Mesenchymal stem cell (in vitro differentiated cells and primary cell): ENCODE data around the gene TMEM91.

ENCODE experiments used
- DNase-seq: peaks from one replicate; pipeline ENCODE4 v3.0.0-alpha.2; 2013
- H2AFZ ChIP-seq: one replicate; pipeline ENCODE4 v1.6.1; 2013; ENCODE audit warnings: low read depth, mild to moderate bottlenecking, control low read depth, inconsistent platforms, low read length, moderate library complexity
- H2AK5ac ChIP-seq: 2 replicates; pipeline ENCODE4 v1.6.1; 2013; ENCODE audit warnings: low read length, moderate library complexity, mild to moderate bottlenecking, inconsistent platforms; ENCODE audit not compliant: severe bottlenecking
- H2BK120ac ChIP-seq: one replicate; pipeline ENCODE4 v1.6.1; 2013; ENCODE audit warnings: low read depth, mild to moderate bottlenecking, inconsistent platforms, low read length, moderate library complexity
- H2BK12ac ChIP-seq, 2 experiments: one replicate each; pipeline ENCODE4 v1.6.1; 2013; ENCODE audit warnings: inconsistent platforms in 2 of 2, low read length in 2 of 2, mild to moderate bottlenecking in 2 of 2, moderate library complexity in 2 of 2, control low read depth in 1 of 2
- H2BK15ac ChIP-seq: one replicate; pipeline ENCODE4 v1.6.1; 2013; ENCODE audit warnings: mild to moderate bottlenecking, low read depth, inconsistent platforms; ENCODE audit not compliant: poor library complexity, severe bottlenecking
- H2BK5ac ChIP-seq: 2 replicates; pipeline ENCODE4 v1.6.1; 2013; ENCODE audit warnings: low read depth, mild to moderate bottlenecking, low read length, control low read depth, inconsistent platforms; ENCODE audit not compliant: poor library complexity, severe bottlenecking
- H3K14ac ChIP-seq, 2 experiments: one replicate each; pipeline ENCODE4 v1.6.1; 2013; ENCODE audit warnings: inconsistent platforms in 2 of 2, low read length in 2 of 2, control low read depth in 1 of 2, mild to moderate bottlenecking in 1 of 2, moderate library complexity in 1 of 2
- H3K18ac ChIP-seq, 2 experiments: one replicate each; pipeline ENCODE4 v1.6.1; 2013; ENCODE audit warnings: inconsistent platforms in 2 of 2, low read length in 2 of 2, control low read depth in 1 of 2, low read depth in 1 of 2, mild to moderate bottlenecking in 1 of 2
- H3K23ac ChIP-seq, 2 experiments: one replicate each; pipeline ENCODE4 v1.6.1; 2013; ENCODE audit warnings: inconsistent platforms in 2 of 2, low read length in 2 of 2, mild to moderate bottlenecking in 2 of 2, moderate library complexity in 2 of 2, control low read depth in 1 of 2
- H3K27ac ChIP-seq: 2 replicates; pipeline ENCODE4 v1.5.1; 2013; ENCODE audit warnings: mild to moderate bottlenecking, moderate library complexity, low read length, control low read depth, inconsistent platforms; ENCODE audit not compliant: poor library complexity, severe bottlenecking
- H3K27me3 ChIP-seq, 2 experiments: 2 replicates each; pipeline versions ENCODE4 v1.6.1 to v1.7.0; 2013; ENCODE audit warnings: low read length in 2 of 2, mild to moderate bottlenecking in 2 of 2, moderate library complexity in 2 of 2, control low read depth in 1 of 2, inconsistent platforms in 1 of 2; ENCODE audit not compliant: control insufficient read depth in 1 of 2, insufficient read depth in 1 of 2
- H3K36me3 ChIP-seq, 2 experiments: 2 replicates each; pipeline versions ENCODE4 v1.6.1 to v1.7.0; 2013; ENCODE audit warnings: low read length in 2 of 2, control low read depth in 1 of 2, inconsistent platforms in 1 of 2, low read depth in 1 of 2, mild to moderate bottlenecking in 1 of 2; ENCODE audit not compliant: insufficient read depth in 2 of 2, control insufficient read depth in 1 of 2
- H3K4ac ChIP-seq, 2 experiments: one replicate each; pipeline ENCODE4 v1.6.1; 2013; ENCODE audit warnings: inconsistent platforms in 2 of 2, low read length in 2 of 2, mild to moderate bottlenecking in 2 of 2, moderate library complexity in 2 of 2, control low read depth in 1 of 2, low read depth in 1 of 2
- H3K4me1 ChIP-seq: 2 replicates; pipeline ENCODE4 v1.6.1; 2013; ENCODE audit warnings: low read depth, low read length, control low read depth; ENCODE audit not compliant: control insufficient read depth, insufficient read depth
- H3K4me2 ChIP-seq: 2 replicates; pipeline ENCODE4 v1.6.1; 2013; ENCODE audit warnings: low read length, mild to moderate bottlenecking, inconsistent platforms; ENCODE audit not compliant: poor library complexity, severe bottlenecking
- H3K4me3 ChIP-seq, 2 experiments: 2 replicates each; pipeline versions ENCODE4 v1.5.1 to v1.7.0; 2013; ENCODE audit warnings: low read length in 2 of 2, mild to moderate bottlenecking in 2 of 2, control low read depth in 1 of 2, low read depth in 1 of 2; ENCODE audit not compliant: insufficient read depth in 1 of 2
- H3K79me1 ChIP-seq: replicated peaks from 2 replicates; pipeline ENCODE4 v1.6.1; 2013; ENCODE audit warnings: mild to moderate bottlenecking, control low read depth, low read length, inconsistent platforms; ENCODE audit not compliant: poor library complexity, severe bottlenecking
- H3K9ac ChIP-seq: 2 replicates; pipeline ENCODE4 v1.7.0; 2013; ENCODE audit warnings: mild to moderate bottlenecking, low read length, moderate library complexity
- H3K9me3 ChIP-seq: 2 replicates; pipeline ENCODE4 v1.7.0; 2013; ENCODE audit warnings: mild to moderate bottlenecking, low read length; ENCODE audit not compliant: control insufficient read depth
- H4K8ac ChIP-seq: one replicate; pipeline ENCODE4 v1.6.1; 2013; ENCODE audit warnings: inconsistent platforms, mild to moderate bottlenecking, low read length, moderate library complexity
- H4K91ac ChIP-seq: one replicate; pipeline ENCODE4 v1.6.1; 2013; ENCODE audit warnings: mild to moderate bottlenecking, low read length, inconsistent platforms
- WGBS: methylation state at CpG from one replicate; pipeline ENCODE4 v1.1.7; 2013; ENCODE audit warnings: mixed read lengths; 5-methylcytosine and 5-hydroxymethylcytosine counted together

The TMEM91 gene

GRCh38 chr19:41428481-41428859 is 52.1 kb downstream of the TMEM91 start:
- H2AFZ ChIP-seq: no peak overlapping the region
- 81% methylated on average over 1 of the region's 1 CpG for WGBS

GRCh38 chr19:41430922-41431321 is 54.6 kb downstream of the TMEM91 start:
- H3K9me3 ChIP-seq: no peaks in the 10 kb centered on the region
- H3K23ac ChIP-seq: no peak overlapping the region
- H3K14ac ChIP-seq: no peak overlapping the region
- H3K18ac ChIP-seq: no peak overlapping the region
- no peak overlapping the region for H3K4me2 ChIP-seq
- H2AK5ac ChIP-seq: no peak overlapping the region
- H2BK120ac ChIP-seq: no peak overlapping the region
- H3K9ac ChIP-seq: no peak overlapping the region
- no peak overlapping the region for H4K8ac ChIP-seq
- no peak overlapping the region for H3K4ac ChIP-seq
- no peak overlapping the region for H2AFZ ChIP-seq
- 98% methylated on average over 5 of the region's 6 CpGs for WGBS
- no peak overlapping the region for H4K91ac ChIP-seq
- no peak overlapping the region for H2BK15ac ChIP-seq
- peaks cover 34% of the 10 kb centered on the region for H3K4me1 ChIP-seq
- no peak overlapping the region for H2BK5ac ChIP-seq
- no peak overlapping the region for H3K27ac ChIP-seq
- no peak overlapping the region for H2BK12ac ChIP-seq
- peaks cover 28 to 44% of the 10 kb centered on the region in 2 experiments for H3K36me3 ChIP-seq
- H3K27me3 ChIP-seq: no peaks in the 10 kb centered on the region
- no peak overlapping the region for H3K4me3 ChIP-seq
- no peak for DNase-seq
- peaks cover 10% of the 10 kb centered on the region for H3K79me1 ChIP-seq

More at GRCh38 chr19:41428481-41428859, 52.1 kb downstream of the TMEM91 start:
- Histone ChIP-seq H3K18ac (peak overlapping the region; percentile 48 to 89), H3K79me1 (peaks cover 11% of the 10 kb centered on the region), H3K4me1 (peaks cover 34% of the 10 kb centered on the region), H3K9me3 (no peaks in the 10 kb centered on the region), H2BK5ac (no peak overlapping the region), H3K4me3 (peak overlapping the region in 1 of 2 experiments; percentile 82), H2BK12ac (peak overlapping the region; percentile 32 to 38), H2BK15ac (peak overlapping the region; percentile 57), H3K27ac (no peak overlapping the region), H4K8ac (peak overlapping the region; percentile 82), H2BK120ac (peak overlapping the region; percentile 30), H3K4ac (peak overlapping the region; percentile 49 to 69), H2AK5ac (peak overlapping the region; percentile 73), H3K4me2 (peak overlapping the region; percentile 66), H3K14ac (no peak overlapping the region), H3K36me3 (peaks cover 48 to 59% of the 10 kb centered on the region in 2 experiments), H3K9ac (peak overlapping the region; percentile 85), H3K23ac (peak overlapping the region in 1 of 2 experiments; percentile 53), H4K91ac (no peak overlapping the region), H3K27me3 (no peaks in the 10 kb centered on the region)
- no peak for DNase-seq

DNA sequence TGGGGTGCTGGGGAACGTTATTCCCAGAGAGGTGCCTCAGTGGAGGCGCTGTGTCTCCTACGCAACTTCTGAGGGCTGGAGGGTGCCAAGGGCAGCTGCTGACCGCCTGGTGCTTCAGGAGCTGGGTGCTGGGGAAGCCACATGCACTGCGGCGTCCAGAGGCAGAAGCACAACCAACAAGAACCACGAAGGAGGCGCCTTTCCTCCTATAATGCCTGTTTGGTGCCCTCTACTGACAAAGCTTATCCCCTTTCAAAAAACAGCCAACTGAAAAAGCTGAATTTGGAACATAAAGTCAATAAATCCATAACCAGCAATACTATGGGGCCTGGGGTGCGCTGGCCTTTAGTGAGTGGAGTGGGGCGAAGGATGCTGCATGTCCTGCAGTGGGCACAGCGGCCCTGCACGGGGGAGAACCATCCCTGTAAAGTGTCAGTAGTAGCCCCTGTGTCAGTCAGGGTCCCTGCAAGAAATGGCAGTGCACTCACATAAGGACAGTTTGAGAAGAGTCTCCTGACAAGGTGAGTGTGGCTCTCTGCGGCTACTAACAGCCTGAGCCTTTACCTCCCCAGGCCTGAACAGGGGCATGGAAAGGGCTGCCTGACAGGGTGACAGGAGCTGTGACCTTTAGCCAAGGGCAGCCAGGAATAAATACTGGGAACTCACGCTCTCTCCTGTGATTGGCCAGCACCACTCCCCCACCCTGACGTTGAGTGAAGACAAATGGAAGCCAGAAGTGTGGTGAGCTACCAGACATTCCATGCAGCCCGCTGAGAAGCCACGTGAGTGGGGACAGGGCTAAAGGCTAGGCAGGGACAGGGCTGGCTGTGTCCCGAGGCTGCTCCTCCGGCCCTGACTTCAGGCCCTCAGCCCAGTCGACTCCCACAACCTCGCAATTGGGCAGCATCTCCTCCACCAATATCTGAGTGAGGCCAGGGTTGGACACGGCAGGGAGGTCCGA is 55.4 kb downstream of the TMEM91 start:
- Histone ChIP-seq H2BK5ac (no peak overlapping the region), H3K27ac (no peak overlapping the region), H2AK5ac (no peak overlapping the region), H2AFZ (no peak overlapping the region), H3K4ac (no peak overlapping the region), H2BK15ac (no peak overlapping the region), H3K79me1 (peaks cover 16% of the 10 kb centered on the region), H3K18ac (no peak overlapping the region), H3K23ac (no peak overlapping the region), H3K4me3 (no peak overlapping the region), H3K9ac (no peak overlapping the region), H3K4me2 (no peak overlapping the region), H4K8ac (no peak overlapping the region), H2BK120ac (no peak overlapping the region), H3K27me3 (no peaks in the 10 kb centered on the region), H3K4me1 (peaks cover 26% of the 10 kb centered on the region), H2BK12ac (no peak overlapping the region), H3K14ac (no peak overlapping the region), H3K9me3 (no peaks in the 10 kb centered on the region), H3K36me3 (peaks cover 34 to 44% of the 10 kb centered on the region in 2 experiments), H4K91ac (no peak overlapping the region)
- peak; percentile 44 for DNase-seq
- WGBS: 83% methylated on average over 23 of the region's 23 CpGs

DNA sequence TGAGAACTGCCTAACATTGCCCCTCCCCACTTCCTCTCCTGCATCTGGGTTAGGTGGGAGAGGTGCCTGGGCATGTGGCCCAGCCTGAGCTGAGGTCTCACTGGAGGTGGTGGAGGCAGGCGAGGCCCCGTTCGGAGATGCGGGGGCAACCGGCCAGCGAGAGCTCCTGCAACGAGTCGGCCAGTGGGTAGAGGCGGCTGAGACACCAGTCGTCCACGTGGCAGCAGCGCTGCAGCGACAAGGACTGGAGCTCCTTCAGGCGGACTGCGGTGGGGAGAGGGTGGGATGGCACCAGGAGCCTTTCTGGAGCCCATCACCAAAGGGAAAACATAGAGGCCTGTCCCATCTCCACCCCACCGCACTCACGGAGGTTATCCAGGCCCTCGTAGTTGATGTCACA is 56.8 kb downstream of the TMEM91 start:
- peak overlapping the region; percentile 67 for H4K8ac ChIP-seq
- H2BK120ac ChIP-seq: no peak overlapping the region
- H3K4me2 ChIP-seq: no peak overlapping the region
- H3K79me1 ChIP-seq: peaks cover 26% of the 10 kb centered on the region
- H3K23ac ChIP-seq: no peak overlapping the region
- 92% methylated on average over 18 of the region's 18 CpGs for WGBS
- no peak for DNase-seq
- peak overlapping the region; percentile 62 for H4K91ac ChIP-seq
- no peak overlapping the region for H3K14ac ChIP-seq
- no peak overlapping the region for H3K18ac ChIP-seq
- H3K4me3 ChIP-seq: no peak overlapping the region
- no peak overlapping the region for H3K4ac ChIP-seq
- no peaks in the 10 kb centered on the region for H3K27me3 ChIP-seq
- no peak overlapping the region for H2BK12ac ChIP-seq
- no peak overlapping the region for H2AK5ac ChIP-seq
- H2AFZ ChIP-seq: no peak overlapping the region
- peaks cover 44 to 50% of the 10 kb centered on the region in 2 experiments for H3K36me3 ChIP-seq
- H3K4me1 ChIP-seq: peaks cover 13% of the 10 kb centered on the region
- H3K9ac ChIP-seq: no peak overlapping the region
- no peak overlapping the region for H2BK15ac ChIP-seq
- H3K9me3 ChIP-seq: no peaks in the 10 kb centered on the region
- no peak overlapping the region for H2BK5ac ChIP-seq
- no peak overlapping the region for H3K27ac ChIP-seq
